HEK293 (cell line): ENCODE measurements around the gene TBC1D24.

Experiments used
- EGR2 ChIP-seq: fragments of 450-650 bp; formaldehyde crosslinking; IDR thresholded peaks from 2 replicates; pipeline ENCODE4 v1.5.1; 2016; ENCODE audit warnings: low read depth, missing biosample characterization, missing genetic modification characterization
- ELK4 ChIP-seq: IDR thresholded peaks from 2 replicates; pipeline ENCODE4 v1.6.1; 2011; ENCODE audit warnings: mild to moderate bottlenecking, low read depth, low read length, borderline replicate concordance
- FEZF1 ChIP-seq: fragments of 450-650 bp; formaldehyde crosslinking; IDR thresholded peaks from 2 replicates; pipeline ENCODE4 v1.5.1; 2016; ENCODE audit warnings: missing biosample characterization, missing genetic modification characterization
- KLF1 ChIP-seq: fragments of 450-650 bp; formaldehyde crosslinking; IDR thresholded peaks from 2 replicates; pipeline ENCODE4 v1.5.1; 2016; ENCODE audit warnings: missing biosample characterization, missing genetic modification characterization
- KLF9 ChIP-seq: fragments of 450-650 bp; formaldehyde crosslinking; IDR thresholded peaks from 2 replicates; pipeline ENCODE4 v1.5.1; 2016; ENCODE audit warnings: missing biosample characterization, missing genetic modification characterization, low read depth
- OSR2 ChIP-seq: fragments of 450-650 bp; formaldehyde crosslinking; IDR thresholded peaks from 2 replicates; pipeline ENCODE4 v1.5.1; 2016; ENCODE audit warnings: missing biosample characterization, missing genetic modification characterization
- SP3 ChIP-seq: fragments of 450-650 bp; formaldehyde crosslinking; IDR thresholded peaks from 2 replicates; pipeline ENCODE4 v1.5.1; 2016; ENCODE audit warnings: missing biosample characterization, missing genetic modification characterization
- TRIM28 ChIP-seq: IDR thresholded peaks from 2 replicates; pipeline ENCODE4 v1.6.1; 2011; ENCODE audit warnings: low read length, control low read depth, borderline replicate concordance
- YY2 ChIP-seq: fragments of 450-650 bp; formaldehyde crosslinking; IDR thresholded peaks from 2 replicates; pipeline ENCODE4 v1.5.1; 2016; ENCODE audit warnings: missing biosample characterization, missing genetic modification characterization
- ZBTB10 ChIP-seq: fragments of 450-650 bp; formaldehyde crosslinking; IDR thresholded peaks from 2 replicates; pipeline ENCODE4 v1.5.1; 2016; ENCODE audit warnings: missing biosample characterization, missing genetic modification characterization
- ZBTB8A ChIP-seq: fragments of 450-650 bp; formaldehyde crosslinking; IDR thresholded peaks from 2 replicates; pipeline ENCODE4 v1.5.1; 2016; ENCODE audit warnings: missing biosample characterization, missing genetic modification characterization
- ZNF16 ChIP-seq: fragments of 450-650 bp; formaldehyde crosslinking; IDR thresholded peaks from 2 replicates; pipeline ENCODE4 v1.5.1; 2016; ENCODE audit warnings: low read depth, missing biosample characterization, missing genetic modification characterization
- ZNF18 ChIP-seq: fragments of 450-650 bp; formaldehyde crosslinking; IDR thresholded peaks from 2 replicates; pipeline ENCODE4 v1.5.1; 2016; ENCODE audit warnings: missing biosample characterization, missing genetic modification characterization
- ZNF19 ChIP-seq: fragments of 450-650 bp; formaldehyde crosslinking; IDR thresholded peaks from 2 replicates; pipeline ENCODE4; 2016; ENCODE audit warnings: missing biosample characterization, missing genetic modification characterization, low read depth
- ZNF223 ChIP-seq: fragments of 450-650 bp; formaldehyde crosslinking; IDR thresholded peaks from 2 replicates; pipeline ENCODE4 v1.5.1; 2016; ENCODE audit warnings: missing biosample characterization, missing genetic modification characterization
- ZNF26 ChIP-seq: fragments of 450-650 bp; formaldehyde crosslinking; IDR thresholded peaks from 2 replicates; pipeline ENCODE4 v1.5.1; 2016; ENCODE audit warnings: missing biosample characterization, missing genetic modification characterization
- ZNF280C ChIP-seq: fragments of 450-650 bp; formaldehyde crosslinking; IDR thresholded peaks from 2 replicates; pipeline ENCODE4 v1.5.1; 2016; ENCODE audit warnings: missing biosample characterization, missing genetic modification characterization
- ZNF292 ChIP-seq: fragments of 450-650 bp; formaldehyde crosslinking; IDR thresholded peaks from 2 replicates; pipeline ENCODE4 v1.5.1; 2016; ENCODE audit warnings: low read depth, missing biosample characterization, missing genetic modification characterization, borderline replicate concordance
- ZNF324 ChIP-seq: fragments of 450-650 bp; formaldehyde crosslinking; IDR thresholded peaks from 2 replicates; pipeline ENCODE4 v1.5.1; 2016; ENCODE audit warnings: missing biosample characterization, missing genetic modification characterization
- ZNF335 ChIP-seq: fragments of 450-650 bp; formaldehyde crosslinking; conservative IDR thresholded peaks from 2 replicates; pipeline ENCODE4 v1.5.1; 2016; ENCODE audit warnings: missing biosample characterization, missing genetic modification characterization
- ZNF341 ChIP-seq: fragments of 450-650 bp; formaldehyde crosslinking; IDR thresholded peaks from 2 replicates; pipeline ENCODE4; 2016; ENCODE audit warnings: low read depth, missing biosample characterization, missing genetic modification characterization
- ZNF362 ChIP-seq: fragments of 450-650 bp; formaldehyde crosslinking; IDR thresholded peaks from 2 replicates; pipeline ENCODE4 v1.5.1; 2016; ENCODE audit warnings: missing biosample characterization, missing genetic modification characterization
- ZNF529 ChIP-seq: fragments of 450-650 bp; formaldehyde crosslinking; IDR thresholded peaks from 2 replicates; pipeline ENCODE4 v1.5.1; 2017; ENCODE audit warnings: missing genetic modification characterization, missing biosample characterization; ENCODE audit not compliant: insufficient replicate concordance
- ZNF610 ChIP-seq: fragments of 450-650 bp; formaldehyde crosslinking; IDR thresholded peaks from 2 replicates; pipeline ENCODE4 v1.5.1; 2016; ENCODE audit warnings: missing biosample characterization, missing genetic modification characterization, borderline replicate concordance
- ZNF621 ChIP-seq: fragments of 450-650 bp; formaldehyde crosslinking; IDR thresholded peaks from 2 replicates; pipeline ENCODE4 v1.5.1; 2017; ENCODE audit warnings: missing biosample characterization, missing genetic modification characterization
- ZNF626 ChIP-seq: fragments of 450-650 bp; sonication (Bioruptor Pico); formaldehyde crosslinking; IDR thresholded peaks from 2 replicates; pipeline ENCODE4 v1.5.1; 2018; ENCODE audit warnings: missing biosample characterization, missing genetic modification characterization, inconsistent platforms
- ZNF654 ChIP-seq: fragments of 450-650 bp; formaldehyde crosslinking; IDR thresholded peaks from 2 replicates; pipeline ENCODE4 v1.5.1; 2016; ENCODE audit warnings: low read depth, missing biosample characterization, missing genetic modification characterization
- ZNF660 ChIP-seq: fragments of 450-650 bp; IDR thresholded peaks from 2 replicates; pipeline ENCODE4 v1.5.1; 2018; ENCODE audit warnings: missing biosample characterization, mild to moderate bottlenecking, missing genetic modification characterization
- ZNF664 ChIP-seq: fragments of 450-650 bp; formaldehyde crosslinking; IDR thresholded peaks from 2 replicates; pipeline ENCODE4 v1.5.1; 2016; ENCODE audit warnings: missing biosample characterization, missing genetic modification characterization
- ZNF670 ChIP-seq: fragments of 450-650 bp; formaldehyde crosslinking; IDR thresholded peaks from 2 replicates; pipeline ENCODE4 v1.5.1; 2016; ENCODE audit warnings: missing biosample characterization, missing genetic modification characterization, low read depth
- ZXDB ChIP-seq: fragments of 450-650 bp; formaldehyde crosslinking; IDR thresholded peaks from 2 replicates; pipeline ENCODE4 v1.5.1; 2016; ENCODE audit warnings: missing biosample characterization, missing genetic modification characterization

TBC1D24 gene

GRCh38 chr16:2532494-2533141 is 57.7 kb downstream of the TBC1D24 start (continued):
- TF ChIP-seq ZNF280C (tag by site-specific recombination) (no peak), ZNF19 (tag by site-specific recombination) (no peak), ZNF16 (tag by site-specific recombination) (no peak), ZNF626 (tag by site-specific recombination) (no peak), EGR2 (tag by site-specific recombination) (no peak), ZBTB10 (tag by site-specific recombination) (no peak), ZNF26 (tag by site-specific recombination) (no peak), ZNF529 (tag by site-specific recombination) (no peak), ZXDB (tag by site-specific recombination) (no peak; the same call in none of the 2 replicates), ZNF18 (tag by site-specific recombination) (no peak), OSR2 (tag by site-specific recombination) (no peak), ZNF610 (tag by site-specific recombination) (no peak), TRIM28 (no peak), ZNF654 (tag by site-specific recombination) (no peak), ZNF341 (peak; percentile 57), KLF1 (no peak; the same call in none of the 2 replicates), ELK4 (no peak), ZNF621 (tag by site-specific recombination) (no peak), ZNF362 (tag by site-specific recombination) (no peak), ZBTB8A (tag by site-specific recombination) (peak; percentile 82), ZNF664 (tag by site-specific recombination) (no peak), ZNF660 (tag by site-specific recombination) (no peak), YY2 (tag by site-specific recombination) (no peak), ZNF223 (tag by site-specific recombination) (no peak), ZNF670 (no peak), ZNF324 (no peak), SP3 (tag by site-specific recombination) (no peak), ZNF292 (no peak), FEZF1 (tag by site-specific recombination) (no peak), ZNF335 (0 out of 2 replicates have a peak, but pooled peaks have one; percentile 18), KLF9 (peak; percentile 24; the same call in 1 of the 2 replicates)
